Activated T-helper 9 cell treated with anti-CD3 and anti-CD28 coated beads, Interleukin-2, amount 50 U/mL, for 16 hours (primary cell): Measurements from ENCODE around the gene VPS33B.
"Not testable (repeated sequence)": the region's sequence is repeated elsewhere in the genome, so short reads cannot be mapped to it uniquely, and the experiment has no call there.

Experiments used
- DNase-seq: peaks from one replicate; pipeline ENCODE4 v3.0.0-alpha.2; 2020; ENCODE audit warnings: low read depth

Gene VPS33B

DNA sequence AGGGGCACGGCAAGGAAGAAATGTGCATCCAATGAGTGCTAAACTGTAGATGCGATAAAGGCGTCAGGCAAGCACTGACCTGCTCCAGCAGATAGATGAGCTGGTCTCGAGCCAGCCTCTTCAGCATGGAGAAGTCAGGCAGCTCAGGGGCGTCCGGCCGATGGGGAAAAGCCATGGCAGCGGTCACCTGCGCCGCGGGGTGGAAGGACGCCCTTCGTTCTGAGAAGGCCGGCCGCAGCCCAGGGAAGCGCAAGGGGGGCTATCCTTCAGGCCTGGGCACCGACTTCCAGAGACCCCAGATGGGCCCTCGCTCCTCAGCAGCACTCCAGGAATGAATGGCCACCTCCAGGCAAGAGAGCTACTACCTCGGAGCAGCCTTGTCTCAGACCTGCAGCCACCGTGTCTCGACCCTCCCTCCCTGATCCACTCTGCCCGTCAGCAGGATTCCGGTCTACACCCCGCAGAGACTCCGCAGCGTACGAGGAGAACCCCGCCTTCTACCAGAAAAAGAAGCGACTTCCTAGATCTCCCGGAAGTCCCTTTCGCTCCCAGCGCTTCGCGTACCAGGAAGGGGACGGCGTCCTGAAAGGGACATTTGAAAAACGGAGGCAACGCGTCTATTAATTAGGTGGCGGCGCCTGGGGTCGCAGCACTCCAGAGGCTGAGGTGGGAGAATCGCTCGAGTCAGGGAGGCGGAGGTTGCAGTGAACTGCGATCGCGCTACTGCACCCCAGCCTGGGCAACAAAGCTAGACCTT, at the start of gene VPS33B:
TSS of gene VPS33B (minus strand) at position 520 of the 757 bp plus-strand sequence. CDS start at position 175, 345 bp downstream.
- peak; percentile 61 for DNase-seq

GRCh38 chr15:91072161-91072560, 49.8 kb upstream of the VPS33B start:
- DNase-seq = no peak

DNA sequence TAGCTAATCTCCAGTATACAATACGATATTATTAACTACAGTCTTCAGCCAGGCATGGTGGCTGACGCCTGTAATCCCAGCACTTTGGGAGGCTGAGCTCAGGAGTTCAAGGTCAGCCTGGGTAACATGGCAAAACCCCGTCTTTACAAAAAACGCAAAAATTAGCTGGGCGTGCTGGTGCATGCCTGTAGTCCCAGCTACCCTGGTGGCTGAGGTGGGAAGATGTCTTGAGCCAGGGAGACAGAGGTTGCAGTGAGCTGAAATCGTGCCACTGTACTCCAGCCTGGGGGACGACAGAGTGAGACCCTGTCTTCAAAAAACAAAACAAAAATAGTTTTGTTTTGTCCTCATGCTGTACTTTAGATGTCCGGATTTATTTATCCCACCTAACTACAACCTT, 48.5 kb upstream of the VPS33B start:
- DNase-seq = no peak

- no peak for DNase-seq
Observed at GRCh38 chr15:91068966-91069365, 46.6 kb upstream of the VPS33B start.

- DNase-seq = no peak
Observed at GRCh38 chr15:91068436-91068835, 46.0 kb upstream of the VPS33B start.

- no peak for DNase-seq
Observed at GRCh38 chr15:91067036-91067435, 44.6 kb upstream of the VPS33B start.

- DNase-seq = no peak
Observed at GRCh38 chr15:91065505-91065904, 43.1 kb upstream of the VPS33B start.

DNA sequence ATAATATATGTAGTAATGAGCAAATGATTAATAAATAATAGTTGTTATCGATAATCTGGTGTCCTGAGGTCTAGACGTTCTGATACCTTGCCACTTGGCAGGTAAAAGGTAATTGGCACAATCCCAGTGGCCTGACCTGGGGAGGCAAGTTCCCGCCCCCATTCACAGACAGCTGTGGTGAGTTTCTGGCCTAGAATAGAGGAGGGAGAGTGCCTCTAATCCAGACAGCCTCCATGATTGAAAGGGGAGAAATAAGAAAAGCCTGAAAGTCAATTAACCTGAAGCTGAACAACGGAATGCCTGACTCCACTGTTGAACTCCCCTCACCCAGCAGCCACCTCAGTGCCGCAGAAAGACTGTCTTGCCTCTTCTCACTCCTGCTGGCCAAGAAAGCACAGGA, 39.6 kb upstream of the VPS33B start:
- DNase-seq = no peak

DNA sequence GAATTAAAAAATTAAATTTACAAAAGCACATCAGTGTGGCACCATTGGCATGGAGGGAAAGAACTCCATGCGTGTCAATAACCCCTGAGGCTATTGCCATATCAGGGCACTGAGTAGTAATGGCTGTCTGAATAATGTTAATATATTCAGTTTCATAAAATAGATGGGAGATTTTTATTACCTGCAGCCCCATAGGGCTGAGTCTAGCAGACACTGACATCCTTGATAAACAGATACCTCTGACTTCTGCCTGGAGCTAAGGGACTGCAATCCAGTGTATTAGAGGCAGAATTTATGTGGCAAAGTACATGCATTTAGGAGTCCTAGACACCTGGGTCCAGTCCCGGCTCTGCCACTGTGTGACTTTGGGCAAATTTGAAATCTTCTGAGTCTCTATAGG, 38.8 kb upstream of the VPS33B start:
- no peak for DNase-seq

DNA sequence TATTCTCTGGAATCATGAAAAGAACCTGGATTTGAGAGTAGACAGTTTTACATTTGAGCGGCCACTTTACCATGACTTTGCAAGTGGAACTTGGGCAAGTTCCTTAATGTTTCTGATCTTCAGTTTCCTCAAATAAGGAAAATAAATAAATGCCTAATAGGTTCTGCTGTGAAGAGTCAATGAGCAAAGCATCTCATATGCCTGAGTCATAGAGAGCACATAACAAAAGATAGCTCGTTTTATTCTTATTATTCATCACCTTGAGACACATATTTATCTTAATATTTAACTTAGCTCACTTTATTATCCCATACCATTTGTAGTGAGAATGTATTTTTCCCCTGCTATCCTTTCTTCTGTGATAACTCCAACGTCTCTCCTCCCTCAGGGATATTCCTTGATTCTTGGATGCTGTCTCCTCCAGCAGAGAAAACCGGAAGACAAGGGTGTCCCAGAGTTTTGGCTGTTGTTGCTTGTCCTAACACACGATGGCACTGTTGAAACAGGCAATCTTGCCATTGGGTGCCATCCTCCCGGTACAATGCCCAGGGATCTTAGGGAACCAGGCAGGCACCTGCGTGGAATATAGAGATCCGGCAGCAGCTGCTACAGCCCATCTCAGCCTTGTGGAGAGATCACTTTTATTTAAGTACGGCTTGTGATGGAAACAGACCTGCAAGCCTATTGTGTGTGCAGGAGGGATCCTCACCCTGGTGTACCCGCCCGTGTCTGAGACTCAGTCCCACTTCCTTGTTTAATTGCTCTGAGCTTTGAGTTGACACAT, 33.3 kb upstream of the VPS33B start:
- DNase-seq = no peak

- no peak for DNase-seq
Observed at GRCh38 chr15:91054816-91055215, 32.4 kb upstream of the VPS33B start.

GRCh38 chr15:91051248-91051647, 28.9 kb upstream of the VPS33B start:
- no peak for DNase-seq

- no peak for DNase-seq
Observed at GRCh38 chr15:91050128-91050455, 27.7 kb upstream of the VPS33B start.

DNA sequence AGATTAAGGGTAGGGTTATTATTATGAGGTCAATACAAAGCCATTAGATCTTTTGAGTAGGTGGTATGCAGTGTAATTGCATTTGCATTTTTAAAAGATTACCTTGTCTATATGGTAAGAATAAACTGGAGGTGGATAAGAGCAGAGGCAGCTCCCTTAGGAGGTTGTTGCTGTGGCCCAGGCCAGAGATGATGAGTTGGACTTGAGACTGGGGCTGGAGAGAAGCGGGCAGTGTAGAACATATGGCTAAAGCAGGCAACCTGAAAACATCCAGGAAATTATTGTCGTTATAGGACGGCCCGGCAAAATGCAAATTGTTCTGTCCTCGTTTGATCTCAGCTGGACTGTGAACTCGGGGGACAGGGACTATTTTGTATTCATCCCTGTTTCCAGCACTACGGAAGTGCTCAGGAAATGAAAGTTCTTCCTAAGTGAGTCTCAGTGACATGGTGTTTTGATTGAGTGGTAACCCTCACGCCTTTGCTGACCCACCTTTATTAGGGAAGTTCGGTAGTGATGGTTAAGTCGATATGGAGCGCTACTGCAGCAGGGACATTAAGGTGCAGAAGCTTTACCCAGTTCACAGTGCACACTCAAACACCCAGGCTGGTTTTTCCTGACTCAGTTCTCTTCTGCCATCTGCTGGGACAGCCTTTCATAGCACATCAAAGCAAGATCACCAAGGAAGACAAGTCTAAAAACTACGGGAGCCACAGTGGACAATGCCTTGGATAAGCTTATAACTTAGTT, 27.2 kb upstream of the VPS33B start:
- no peak for DNase-seq

DNA sequence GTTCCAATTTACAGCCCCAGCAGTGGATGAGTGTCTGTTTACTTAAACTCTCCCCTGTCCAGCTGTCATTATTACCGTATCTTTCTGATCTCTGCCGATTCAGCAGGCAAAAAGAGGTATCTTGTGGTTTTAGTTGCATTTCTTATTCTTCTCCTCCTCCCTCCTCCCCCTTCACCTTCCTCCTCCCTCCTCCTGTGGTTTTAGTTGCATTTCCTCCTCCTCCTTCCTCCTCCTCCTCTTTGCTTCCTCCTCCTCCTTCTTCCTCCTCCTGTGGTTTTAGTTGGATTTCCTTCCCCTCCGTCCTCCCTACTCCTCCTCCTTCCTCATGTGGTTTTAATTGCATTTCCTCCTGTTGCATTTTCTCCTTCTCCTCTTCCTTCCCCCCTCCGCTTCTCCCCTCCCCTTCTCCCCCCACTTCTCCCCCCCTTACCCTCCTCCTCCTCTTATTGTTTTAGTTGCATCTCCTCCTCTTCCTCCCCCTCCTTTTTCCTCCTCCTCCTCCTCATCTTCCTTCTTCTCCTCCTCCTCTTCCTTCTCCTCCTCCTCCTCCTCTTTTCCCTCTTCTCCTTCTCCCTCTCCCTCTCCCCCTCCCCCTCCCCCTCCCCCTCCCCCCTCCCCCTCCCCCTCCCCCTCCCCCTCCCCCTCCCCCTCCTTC, 25.3 kb upstream of the VPS33B start:
- DNase-seq = no peak

DNA sequence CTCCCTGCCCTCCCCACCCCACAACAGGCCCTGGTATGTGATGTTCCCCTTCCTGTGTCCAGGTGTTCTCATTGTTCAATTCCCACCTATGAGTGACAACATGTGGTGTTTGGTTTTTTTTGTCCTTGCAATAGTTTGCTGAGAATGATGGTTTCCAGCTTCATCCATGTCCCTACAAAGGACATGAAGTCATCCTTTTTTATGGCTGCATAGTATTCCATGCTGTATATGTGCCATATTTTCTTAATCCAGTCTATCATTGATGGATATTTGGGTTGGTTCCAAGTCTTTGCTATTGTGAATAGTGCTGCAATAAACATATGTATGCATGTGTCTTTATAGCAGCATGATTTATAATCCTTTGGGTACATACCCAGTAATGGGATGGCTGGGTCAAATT, 23.7 kb upstream of the VPS33B start:
- not testable (repeated sequence) for DNase-seq

- DNase-seq = no peak
Observed at GRCh38 chr15:91045065-91045464, 22.7 kb upstream of the VPS33B start.

DNA sequence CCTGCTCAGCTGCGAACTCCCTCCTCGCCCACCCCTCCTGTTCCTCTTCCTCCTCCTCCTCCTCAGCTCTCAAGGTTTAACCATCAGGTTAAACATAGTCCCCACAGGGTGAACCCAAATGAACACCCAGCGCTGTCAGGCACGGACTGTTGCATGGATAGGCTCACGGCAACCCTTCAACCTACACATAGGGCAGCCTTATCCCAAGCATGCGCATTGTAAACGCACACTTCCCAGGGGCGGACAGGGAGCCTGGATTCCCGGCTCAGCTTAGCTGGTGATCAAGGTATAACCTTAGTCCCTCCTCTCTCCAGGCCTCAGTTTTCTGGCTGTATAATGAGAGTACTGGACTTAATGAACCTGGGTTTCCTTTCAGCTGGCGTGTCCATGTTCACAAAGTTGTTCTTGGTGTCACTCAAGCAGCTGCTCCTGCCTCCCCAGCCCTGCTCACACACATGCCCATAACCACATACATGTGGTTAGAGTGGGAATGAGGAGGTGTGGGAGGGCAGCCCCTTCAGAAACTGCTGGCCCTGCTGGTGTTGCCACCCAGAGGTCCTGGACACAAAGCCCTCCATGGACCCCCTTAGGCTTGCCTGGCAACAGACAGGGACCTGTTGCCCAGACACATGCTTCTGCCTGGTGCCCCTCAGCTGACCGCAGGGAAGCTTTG, 20.9 kb upstream of the VPS33B start:
- no peak for DNase-seq

DNA sequence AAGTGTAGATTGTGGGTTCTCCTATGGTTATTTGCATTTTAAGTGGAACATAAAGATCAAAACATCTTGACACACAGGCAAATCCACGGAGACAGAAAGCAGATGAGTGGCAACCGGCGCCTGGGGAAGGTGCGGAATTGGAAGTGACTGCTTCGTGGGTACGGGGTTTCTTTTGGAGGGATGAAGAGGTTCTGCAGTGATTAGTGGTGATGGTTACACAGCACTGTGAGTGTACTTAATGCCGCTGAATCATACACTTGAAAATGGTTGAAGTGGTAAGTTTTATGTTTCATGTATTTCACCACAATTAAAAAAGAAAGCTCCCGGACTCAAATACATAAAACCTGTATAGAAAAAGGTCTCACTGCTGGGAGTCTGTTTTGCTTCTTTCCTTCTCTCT, 18.5 kb upstream of the VPS33B start:
- no peak for DNase-seq

GRCh38 chr15:91039996-91040395, 17.6 kb upstream of the VPS33B start:
- no peak for DNase-seq

DNA sequence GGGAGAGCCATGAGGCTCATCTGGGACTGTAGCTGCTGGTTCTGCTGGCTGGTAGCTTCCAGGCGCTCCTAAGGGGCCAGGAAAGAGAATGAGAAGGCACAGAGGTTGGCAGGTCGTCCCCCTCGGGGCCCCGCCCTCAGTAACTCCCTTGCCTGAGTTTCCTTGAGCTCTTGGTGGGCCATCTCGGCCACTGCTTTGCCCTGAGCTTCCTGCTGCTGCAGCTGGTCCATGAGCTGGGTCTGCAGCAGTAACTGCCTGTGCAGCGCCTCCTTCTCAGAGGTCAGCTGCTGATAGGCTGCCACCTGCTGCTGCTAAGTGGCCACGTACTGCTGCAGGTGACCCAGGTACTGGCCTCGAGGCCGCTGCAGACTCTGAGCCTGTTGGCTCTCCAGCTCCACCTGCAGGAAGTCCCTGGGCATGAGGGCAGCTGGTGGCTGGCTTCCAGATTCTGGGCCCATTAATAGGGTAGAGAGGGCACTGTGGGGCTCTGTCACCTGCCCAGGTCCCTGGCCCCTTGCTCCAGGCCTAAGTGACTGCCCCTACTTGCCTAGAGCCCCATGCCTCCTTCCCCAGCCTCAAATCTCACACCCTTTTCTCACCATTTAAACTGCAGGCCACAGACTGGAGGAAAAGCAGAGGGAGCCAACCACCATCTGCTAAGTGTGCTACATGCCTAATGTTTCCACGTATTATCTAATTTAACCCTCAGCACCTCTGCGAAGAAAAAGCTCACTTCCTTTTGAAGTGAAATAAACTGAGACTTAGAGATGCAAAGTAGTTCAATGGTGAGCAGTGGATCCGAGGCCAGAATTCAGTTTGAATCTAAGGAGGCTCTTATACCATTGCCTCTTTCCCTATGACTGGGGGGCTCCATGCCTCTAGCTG, 10.8 kb upstream of the VPS33B start:
- peak; percentile 40 for DNase-seq
